NCI-H524 treated with DMSO at 0.1 percent for 48 hours (cell line): ENCODE data around the gene C8A.

ENCODE experiments used
- DNase-seq: peaks from one replicate; lab custom pipeline; 2025; lab: John Stamatoyannopoulos, UW

The C8A gene

GRCh38 chr1:56925193-56925592 is 70.6 kb downstream of the C8A start:
- DNase-seq = no peak

GRCh38 chr1:56927171-56927570 is 72.6 kb downstream of the C8A start:
- DNase-seq = no peak

- DNase-seq = no peak
Observed at GRCh38 chr1:56927986-56928385, 73.4 kb downstream of the C8A start.

- no peak for DNase-seq
Observed at GRCh38 chr1:56929492-56929891, 74.9 kb downstream of the C8A start.

- no peak for DNase-seq
Observed at GRCh38 chr1:56931211-56931610, 76.6 kb downstream of the C8A start.

GRCh38 chr1:56931686-56932085 is 77.1 kb downstream of the C8A start:
- DNase-seq = no peak

GRCh38 chr1:56933161-56933560 is 78.6 kb downstream of the C8A start:
- no peak for DNase-seq

- DNase-seq = no peak
Observed at GRCh38 chr1:56933606-56934005, 79.0 kb downstream of the C8A start.

GRCh38 chr1:56934430-56935060 is 79.9 kb downstream of the C8A start:
- DNase-seq = no peak

- no peak for DNase-seq
Observed at GRCh38 chr1:56938646-56939045, 84.0 kb downstream of the C8A start.

- DNase-seq = no peak
Observed at GRCh38 chr1:56939209-56939608, 84.6 kb downstream of the C8A start.

GRCh38 chr1:56940039-56940438 is 85.4 kb downstream of the C8A start:
- DNase-seq = no peak

- no peak for DNase-seq
Observed at GRCh38 chr1:56948403-56949023, 93.9 kb downstream of the C8A start.

- DNase-seq = no peak
Observed at GRCh38 chr1:56952501-56952900, 97.9 kb downstream of the C8A start.

GRCh38 chr1:56953386-56953785 is 98.8 kb downstream of the C8A start:
- DNase-seq = no peak

- no peak for DNase-seq
Observed at GRCh38 chr1:56954664-56955063, 100.1 kb downstream of the C8A start.

GRCh38 chr1:56957931-56958330 is 103.3 kb downstream of the C8A start:
- no peak for DNase-seq

GRCh38 chr1:56958526-56958925 is 103.9 kb downstream of the C8A start:
- no peak for DNase-seq

GRCh38 chr1:56961426-56961825 is 106.8 kb downstream of the C8A start:
- no peak for DNase-seq

GRCh38 chr1:56963667-56964066 is 109.1 kb downstream of the C8A start:
- no peak for DNase-seq

- DNase-seq = no peak
Observed at GRCh38 chr1:56964349-56965017, 109.9 kb downstream of the C8A start.

- no peak for DNase-seq
Observed at GRCh38 chr1:56965191-56965590, 110.6 kb downstream of the C8A start.

- DNase-seq = no peak
Observed at GRCh38 chr1:56965916-56966697, 111.5 kb downstream of the C8A start, which contains the start of gene C8B. Gene C8B, minus strand, starts transcription at chr1:56966015. Its CDS starts 67 bp downstream, at chr1:56965948.
